GM21360 (cell line): ENCODE measurements around the gene IL10RA.

ENCODE experiments used
- ATAC-seq: cut with Tn5 transposase; IDR thresholded peaks from one replicate; pipeline ENCODE4 v1.9.1; 2021; ENCODE audit warnings: mild to moderate bottlenecking, moderate library complexity; ENCODE audit not compliant: unreplicated experiment

The IL10RA gene

GRCh38 chr11:117989351-117990102 lies 3.3 kb downstream of the IL10RA start:
- ATAC-seq: no peak

- no peak for ATAC-seq
Measured at GRCh38 chr11:117992136-117992535, 5.9 kb downstream of the IL10RA start.

GRCh38 chr11:117992620-117993019 lies 6.4 kb downstream of the IL10RA start:
- no peak for ATAC-seq

GRCh38 chr11:117993988-117994745 lies 8.0 kb downstream of the IL10RA start:
- ATAC-seq: no peak

GRCh38 chr11:117995472-117995871 lies 9.3 kb downstream of the IL10RA start:
- no peak for ATAC-seq

- ATAC-seq: no peak
Measured at GRCh38 chr11:117996058-117996457, 9.9 kb downstream of the IL10RA start.

DNA sequence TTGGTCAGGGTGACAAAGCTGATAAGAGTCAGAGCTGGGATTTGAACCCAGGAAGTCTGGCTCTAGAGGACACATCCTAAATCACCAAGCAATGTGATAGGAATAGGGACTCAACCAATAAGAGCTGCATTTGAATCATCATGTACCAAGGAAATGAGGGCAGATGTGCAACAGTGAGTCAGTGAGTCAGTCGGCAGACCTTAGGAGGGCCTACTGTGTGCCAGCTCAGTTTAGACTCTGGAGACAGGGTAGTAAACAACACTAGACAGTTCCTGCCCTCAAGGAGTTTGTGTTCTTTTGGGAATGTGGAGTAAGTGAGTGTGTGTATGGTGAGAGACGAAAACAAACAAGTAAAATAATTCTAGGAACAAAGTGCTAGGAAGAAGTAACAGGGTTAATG lies 11.2 kb downstream of the IL10RA start:
- ATAC-seq: no peak

GRCh38 chr11:117997823-117998579 lies 11.8 kb downstream of the IL10RA start:
- peak; percentile 39 for ATAC-seq

DNA sequence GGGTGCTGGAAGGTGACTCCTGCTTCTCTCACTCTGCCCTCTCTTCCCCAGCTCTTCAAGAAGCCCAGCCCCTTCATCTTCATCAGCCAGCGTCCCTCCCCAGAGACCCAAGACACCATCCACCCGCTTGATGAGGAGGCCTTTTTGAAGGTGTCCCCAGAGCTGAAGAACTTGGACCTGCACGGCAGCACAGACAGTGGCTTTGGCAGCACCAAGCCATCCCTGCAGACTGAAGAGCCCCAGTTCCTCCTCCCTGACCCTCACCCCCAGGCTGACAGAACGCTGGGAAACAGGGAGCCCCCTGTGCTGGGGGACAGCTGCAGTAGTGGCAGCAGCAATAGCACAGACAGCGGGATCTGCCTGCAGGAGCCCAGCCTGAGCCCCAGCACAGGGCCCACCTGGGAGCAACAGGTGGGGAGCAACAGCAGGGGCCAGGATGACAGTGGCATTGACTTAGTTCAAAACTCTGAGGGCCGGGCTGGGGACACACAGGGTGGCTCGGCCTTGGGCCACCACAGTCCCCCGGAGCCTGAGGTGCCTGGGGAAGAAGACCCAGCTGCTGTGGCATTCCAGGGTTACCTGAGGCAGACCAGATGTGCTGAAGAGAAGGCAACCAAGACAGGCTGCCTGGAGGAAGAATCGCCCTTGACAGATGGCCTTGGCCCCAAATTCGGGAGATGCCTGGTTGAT lies 12.6 kb downstream of the IL10RA start:
- no peak for ATAC-seq

DNA sequence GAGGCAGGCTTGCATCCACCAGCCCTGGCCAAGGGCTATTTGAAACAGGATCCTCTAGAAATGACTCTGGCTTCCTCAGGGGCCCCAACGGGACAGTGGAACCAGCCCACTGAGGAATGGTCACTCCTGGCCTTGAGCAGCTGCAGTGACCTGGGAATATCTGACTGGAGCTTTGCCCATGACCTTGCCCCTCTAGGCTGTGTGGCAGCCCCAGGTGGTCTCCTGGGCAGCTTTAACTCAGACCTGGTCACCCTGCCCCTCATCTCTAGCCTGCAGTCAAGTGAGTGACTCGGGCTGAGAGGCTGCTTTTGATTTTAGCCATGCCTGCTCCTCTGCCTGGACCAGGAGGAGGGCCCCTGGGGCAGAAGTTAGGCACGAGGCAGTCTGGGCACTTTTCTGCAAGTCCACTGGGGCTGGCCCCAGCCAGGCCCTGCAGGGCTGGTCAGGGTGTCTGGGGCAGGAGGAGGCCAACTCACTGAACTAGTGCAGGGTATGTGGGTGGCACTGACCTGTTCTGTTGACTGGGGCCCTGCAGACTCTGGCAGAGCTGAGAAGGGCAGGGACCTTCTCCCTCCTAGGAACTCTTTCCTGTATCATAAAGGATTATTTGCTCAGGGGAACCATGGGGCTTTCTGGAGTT lies 13.3 kb downstream of the IL10RA start:
- no peak for ATAC-seq

DNA sequence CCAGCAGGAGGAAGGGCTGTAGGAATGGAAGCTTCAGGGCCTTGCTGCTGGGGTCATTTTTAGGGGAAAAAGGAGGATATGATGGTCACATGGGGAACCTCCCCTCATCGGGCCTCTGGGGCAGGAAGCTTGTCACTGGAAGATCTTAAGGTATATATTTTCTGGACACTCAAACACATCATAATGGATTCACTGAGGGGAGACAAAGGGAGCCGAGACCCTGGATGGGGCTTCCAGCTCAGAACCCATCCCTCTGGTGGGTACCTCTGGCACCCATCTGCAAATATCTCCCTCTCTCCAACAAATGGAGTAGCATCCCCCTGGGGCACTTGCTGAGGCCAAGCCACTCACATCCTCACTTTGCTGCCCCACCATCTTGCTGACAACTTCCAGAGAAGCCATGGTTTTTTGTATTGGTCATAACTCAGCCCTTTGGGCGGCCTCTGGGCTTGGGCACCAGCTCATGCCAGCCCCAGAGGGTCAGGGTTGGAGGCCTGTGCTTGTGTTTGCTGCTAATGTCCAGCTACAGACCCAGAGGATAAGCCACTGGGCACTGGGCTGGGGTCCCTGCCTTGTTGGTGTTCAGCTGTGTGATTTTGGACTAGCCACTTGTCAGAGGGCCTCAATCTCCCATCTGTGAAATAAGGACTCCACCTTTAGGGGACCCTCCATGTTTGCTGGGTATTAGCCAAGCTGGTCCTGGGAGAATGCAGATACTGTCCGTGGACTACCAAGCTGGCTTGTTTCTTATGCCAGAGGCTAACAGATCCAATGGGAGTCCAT lies 14.1 kb downstream of the IL10RA start:
- ATAC-seq: no peak

- no peak for ATAC-seq
Measured at GRCh38 chr11:118000850-118001228, 14.6 kb downstream of the IL10RA start.

DNA sequence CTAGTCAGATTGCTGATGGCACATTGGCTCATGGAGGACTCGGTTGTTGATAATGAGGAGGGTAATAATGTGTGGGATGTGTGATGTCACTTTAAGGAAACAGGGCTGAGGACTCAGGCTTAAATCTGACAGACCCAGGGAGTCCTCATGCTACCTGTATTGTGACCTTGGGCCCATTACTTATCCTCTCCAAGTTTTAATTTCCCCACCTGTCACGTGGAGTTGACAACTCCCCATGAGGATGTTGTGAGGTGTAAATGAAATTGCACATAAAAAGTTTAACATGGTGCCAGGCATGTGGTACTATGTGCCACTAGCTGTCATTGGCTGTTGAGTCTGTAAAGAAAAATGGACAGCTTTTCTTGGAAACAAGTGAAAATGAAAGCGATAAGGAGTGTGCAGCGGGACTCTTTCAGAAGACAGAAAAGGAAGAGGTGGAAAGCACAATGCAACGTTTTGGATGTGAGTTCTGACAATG lies 15.3 kb downstream of the IL10RA start:
- ATAC-seq: no peak

DNA sequence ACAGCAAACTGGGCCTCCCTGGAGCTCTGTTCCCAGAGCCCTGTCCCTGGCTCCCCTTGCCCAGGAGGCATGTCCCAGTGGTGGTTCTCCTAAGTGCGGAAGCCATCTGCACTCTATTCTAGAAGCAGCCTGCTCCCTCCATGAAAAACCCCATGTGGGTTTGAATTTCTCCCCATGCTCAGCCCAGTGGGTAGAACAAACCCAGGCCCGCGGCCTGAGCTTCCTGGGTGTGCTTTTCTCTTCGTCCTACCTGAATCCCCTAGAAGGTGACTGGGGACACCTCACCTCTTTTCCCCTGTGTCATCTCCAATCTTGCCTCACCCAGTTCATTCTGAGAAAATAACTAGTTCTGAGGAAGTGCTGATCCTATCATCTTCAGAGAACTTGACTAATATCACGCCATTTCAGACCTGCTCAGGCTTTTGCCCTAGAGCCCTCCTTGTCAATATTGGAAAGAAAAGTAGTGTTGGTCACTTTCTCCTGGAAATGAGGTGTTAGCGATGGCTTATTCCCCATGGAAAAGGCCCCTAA lies 15.9 kb downstream of the IL10RA start:
- no peak for ATAC-seq

- no peak for ATAC-seq
Measured at GRCh38 chr11:118002541-118003423, 16.6 kb downstream of the IL10RA start.

DNA sequence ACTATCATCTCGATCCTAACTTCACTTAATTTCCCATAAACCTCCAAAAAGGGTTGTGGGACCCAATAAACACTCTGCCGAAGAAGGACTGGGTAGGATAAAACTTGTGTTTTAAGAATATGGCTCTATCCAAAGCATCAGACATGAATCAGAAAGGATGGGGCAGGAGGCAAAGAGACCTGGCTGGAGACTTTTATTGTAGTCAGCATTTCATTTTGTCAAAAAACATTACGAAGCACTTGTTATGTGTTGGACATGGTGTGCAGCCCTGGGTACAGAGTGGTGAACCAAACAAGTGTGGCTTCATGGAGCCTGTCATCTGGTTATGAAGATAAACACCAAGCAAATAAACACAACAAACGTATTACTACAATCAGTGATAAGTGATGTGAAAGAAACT lies 17.3 kb downstream of the IL10RA start:
- no peak for ATAC-seq

GRCh38 chr11:118004543-118005223 lies 18.5 kb downstream of the IL10RA start:
- ATAC-seq: no peak
